CD4-positive, alpha-beta T cell treated with Interleukin-1 beta for 1 hour (primary cell): Measurements from ENCODE around the gene RUVBL2.
A peak's percentile ranks its signal among the peaks of the same experiment; 100 is the strongest.

ENCODE experiments used
- DNase-seq, 2 donors: peaks; one replicate each; pipeline ENCODE4 v3.0.0-alpha.2; 2020 to 2022

The RUVBL2 gene

GRCh38 chr19:48989701-48990291 lies 3.9 kb upstream of the RUVBL2 start:
- DNase-seq: no peak

- DNase-seq: no peak
These were observed 3.3 kb upstream of the RUVBL2 start for GRCh38 chr19:48990400-48990799.

GRCh38 chr19:48991011-48991609 lies 2.6 kb upstream of the RUVBL2 start:
- DNase-seq: no peak

GRCh38 chr19:48991873-48992580 lies 1.7 kb upstream of the RUVBL2 start:
- DNase-seq: peak in 1 of 2 donors; percentile 42

- DNase-seq: no peak
These were observed 1.0 kb upstream of the RUVBL2 start for GRCh38 chr19:48992581-48993174.

- DNase-seq: no peak
These were observed 324 bp downstream of the RUVBL2 start for GRCh38 chr19:48994035-48994386.

GRCh38 chr19:48997972-48998371 lies 4.3 kb downstream of the RUVBL2 start:
- DNase-seq: peak; percentile 38 to 51

- peak; percentile 63 to 77 for DNase-seq
These were observed 6.0 kb downstream of the RUVBL2 start for GRCh38 chr19:48999481-49000325.

GRCh38 chr19:49004133-49004532 lies 10.4 kb downstream of the RUVBL2 start:
- no peak for DNase-seq

- DNase-seq: no peak
These were observed 11.4 kb downstream of the RUVBL2 start for GRCh38 chr19:49004964-49005614.

- DNase-seq: no peak
These were observed 13.2 kb downstream of the RUVBL2 start for GRCh38 chr19:49006905-49007304.

GRCh38 chr19:49009828-49010227 lies 16.1 kb downstream of the RUVBL2 start:
- DNase-seq: no peak

- DNase-seq: no peak
These were observed 16.8 kb downstream of the RUVBL2 start for GRCh38 chr19:49010453-49010852.

GRCh38 chr19:49011194-49011593 lies 17.5 kb downstream of the RUVBL2 start:
- no peak for DNase-seq

GRCh38 chr19:49014123-49014869 lies 20.6 kb downstream of the RUVBL2 start:
- no peak for DNase-seq

- DNase-seq: no peak
These were observed 21.2 kb downstream of the RUVBL2 start for GRCh38 chr19:49014870-49015255.

- no peak for DNase-seq
These were observed 22.6 kb downstream of the RUVBL2 start for GRCh38 chr19:49016067-49016839.

- no peak for DNase-seq
These were observed 23.5 kb downstream of the RUVBL2 start, which contains the start of gene LHB for GRCh38 chr19:49017041-49017665. TSS of gene LHB (minus strand) at chr19:49017091. CDS start at chr19:49017081, 10 bp downstream.

GRCh38 chr19:49017666-49018351 lies 24.1 kb downstream of the RUVBL2 start:
- DNase-seq: peak; percentile 70 to 74
